Transverse colon (tissue), 4 donors: ENCODE measurements around the gene ADAM12.

ENCODE experiments used
- CTCF ChIP-seq, 5 experiments: fragments of 200-600 bp in 3 of 5; fragments of 450-650 bp in 2 of 5; sonication (generic) in 3 of 5; IDR thresholded peaks; 1 replicate in 2 of 5; 2 replicates in 3 of 5; pipeline ENCODE4 v1.5.1; 2016 to 2017; ENCODE audit warnings: antibody characterized with exemption in 5 of 5, inconsistent platforms in 3 of 5, mild to moderate bottlenecking in 2 of 5, moderate library complexity in 1 of 5
- EP300 ChIP-seq: sonication (generic); formaldehyde crosslinking; IDR thresholded peaks from one replicate; pipeline ENCODE4 v1.6.1; 2017; ENCODE audit warnings: antibody characterized with exemption, low read depth
- POLR2A ChIP-seq: fragments of 450-650 bp; IDR thresholded peaks from one replicate; pipeline ENCODE4 v1.6.1; 2016; ENCODE audit warnings: antibody characterized with exemption, mild to moderate bottlenecking, moderate library complexity
- POLR2AphosphoS5 ChIP-seq, 3 donors: sonication (generic); formaldehyde crosslinking; IDR thresholded peaks; one replicate each; pipeline ENCODE4 v1.6.1; 2016; ENCODE audit warnings: antibody characterized with exemption in 3 of 3

- TF ChIP-seq CTCF (IDR thresholded peaks at IDR 0.05): no peak
- no peak for TF ChIP-seq POLR2A
- no peak for TF ChIP-seq EP300
- TF ChIP-seq POLR2AphosphoS5 (IDR thresholded peaks at IDR 0.05): no peak
These were observed 134.7 kb downstream of the ADAM12 start for GRCh38 chr10:126253611-126253998.
